Ovary (tissue), 9 donors: ENCODE results near the gene RPN2. TPM values are rescaled to one million over a fixed set of nuclear protein-coding genes. Genes with fewer than 3 reads are reported as not detected.

Source experiments
- DNase-seq, 5 donors: peaks; one replicate each; pipeline ENCODE4 v3.0.0-alpha.2; 2019 to 2020
- H3K27ac ChIP-seq, 2 donors: fragments of 200-600 bp; one replicate each; pipeline versions ENCODE4 v1.5.1 to v1.8.0; 2019 to 2022
- H3K27me3 ChIP-seq: fragments of 200-600 bp; one replicate; pipeline ENCODE4 v1.8.0; 2022
- H3K36me3 ChIP-seq: fragments of 200-600 bp; sonication (generic); one replicate; pipeline ENCODE4 v1.5.1; 2019
- H3K4me1 ChIP-seq: one replicate; pipeline ENCODE4 v1.8.1; 2013; ENCODE audit warnings: mild to moderate bottlenecking, moderate library complexity; ENCODE audit not compliant: insufficient read depth
- H3K4me3 ChIP-seq: fragments of 200-600 bp; sonication (generic); one replicate; pipeline ENCODE4 v1.5.1; 2017
- H3K9me3 ChIP-seq, 2 donors: fragments of 200-600 bp in 1 of 2; sonication (generic) in 1 of 2; one replicate each; pipeline versions ENCODE4 v1.5.1 to v1.8.1; 2013 to 2019; ENCODE audit warnings: mild to moderate bottlenecking in 1 of 2, moderate library complexity in 1 of 2
- EP300 ChIP-seq: sonication (generic); formaldehyde crosslinking; IDR thresholded peaks from one replicate; pipeline ENCODE4 v1.6.1; 2017; ENCODE audit warnings: antibody characterized with exemption
- POLR2A ChIP-seq: fragments of 450-650 bp; IDR thresholded peaks from one replicate; pipeline ENCODE4 v1.6.1; 2017; ENCODE audit warnings: antibody characterized with exemption, mild to moderate bottlenecking, moderate library complexity
- WGBS, 3 donors: extraction: QIAGEN DNeasy Blood & Tissue Kit in 1 of 3; methylation state at CpG; one replicate each; pipeline versions ENCODE4 v1.1.5 to v1.1.7; 2013 to 2017; 5-methylcytosine and 5-hydroxymethylcytosine counted together
- intact Hi-C, 4 donors: fragments of 100-400 bp; cut with DNase I; formaldehyde crosslinking; loops; one replicate each; pipeline versions ENCODE4 v1.11.0 to v1.15.1; 2022 to 2023
- polyA plus RNA-seq, 2 donors: library from polyadenylated mRNA; stranded (reverse); fragments of 200-250 nt in 1 of 2; fragments of 350-450 nt in 1 of 2; fragmentation: Illumina TruSeq in 1 of 2; extraction: RNeasy Lipid Tissue Mini Kit (QIAGEN cat#74804) in 1 of 2; gene quantifications; one replicate each; pipeline ENCODE4 v1.2.3, GENCODE V29; 2013 to 2014
- total RNA-seq, 7 donors: library from RNA; depleted of rRNA in 2 of 7; stranded (reverse); fragments of >200 nt in 2 of 7; fragmentation: NEBNext Ultra II Directional in 3 of 7; extraction: Animal tissue kit (Norgen Biotek cat#: 25700) in 3 of 7; gene quantifications; one replicate each; pipeline versions ENCODE4 v1.1.0 to v1.2.4, GENCODE V29; 2016 to 2023
- TF ChIP-seq, protein P1 (sequence below), 3 donors: fragments of 450-650 bp in 2 of 3; fragments of 200-600 bp in 1 of 3; IDR thresholded peaks; one replicate each; pipeline versions ENCODE4 v1.5.1 to v1.8.0; 2016 to 2022; ENCODE audit warnings: antibody characterized with exemption in 3 of 3, mild to moderate bottlenecking in 1 of 3
- donor health status: DM: no; HTN: no; CAD: no; lungs with moderate emphysema.
- donor health status: DM: no; HTN: no; CAD: no.
- donor health status: Bipolar disorder and iron deficiency.
- donor health status: DM: yes; HTN: yes; CAD: no.
- donor health status: DM: no; HTN: no; CAD: no.
- donor health status: DM: yes; HTN: yes; CAD: no.

The RPN2 gene
- total and polyA plus RNA-seq, 9 donors: 58.3 to 213 (median 102) TPM

DNA sequence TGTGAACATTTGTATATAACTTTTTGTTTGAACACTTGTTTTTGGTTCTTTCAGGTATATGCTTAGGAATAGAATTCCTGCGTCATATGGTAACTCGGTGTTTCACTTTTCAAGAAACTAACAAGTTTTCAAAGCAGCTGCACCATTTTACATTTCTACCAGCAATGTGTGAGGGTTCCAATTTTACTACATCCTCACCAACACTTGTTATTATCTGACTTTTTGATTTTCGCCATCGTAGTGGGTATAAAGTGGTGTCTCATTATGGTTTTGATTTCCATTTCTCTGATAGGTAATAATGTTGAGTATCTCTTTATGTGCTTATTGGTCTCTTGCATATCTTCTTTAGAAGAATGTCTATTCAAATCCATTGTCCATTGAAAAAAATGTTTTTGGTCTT lies 39.8 kb downstream of the RPN2 start:
- no peaks in the 10 kb centered on the region for H3K4me1 ChIP-seq
- H3K36me3 ChIP-seq: no peaks in the 10 kb centered on the region
- no peaks in the 10 kb centered on the region for H3K9me3 ChIP-seq
- TF ChIP-seq, protein P1, sequence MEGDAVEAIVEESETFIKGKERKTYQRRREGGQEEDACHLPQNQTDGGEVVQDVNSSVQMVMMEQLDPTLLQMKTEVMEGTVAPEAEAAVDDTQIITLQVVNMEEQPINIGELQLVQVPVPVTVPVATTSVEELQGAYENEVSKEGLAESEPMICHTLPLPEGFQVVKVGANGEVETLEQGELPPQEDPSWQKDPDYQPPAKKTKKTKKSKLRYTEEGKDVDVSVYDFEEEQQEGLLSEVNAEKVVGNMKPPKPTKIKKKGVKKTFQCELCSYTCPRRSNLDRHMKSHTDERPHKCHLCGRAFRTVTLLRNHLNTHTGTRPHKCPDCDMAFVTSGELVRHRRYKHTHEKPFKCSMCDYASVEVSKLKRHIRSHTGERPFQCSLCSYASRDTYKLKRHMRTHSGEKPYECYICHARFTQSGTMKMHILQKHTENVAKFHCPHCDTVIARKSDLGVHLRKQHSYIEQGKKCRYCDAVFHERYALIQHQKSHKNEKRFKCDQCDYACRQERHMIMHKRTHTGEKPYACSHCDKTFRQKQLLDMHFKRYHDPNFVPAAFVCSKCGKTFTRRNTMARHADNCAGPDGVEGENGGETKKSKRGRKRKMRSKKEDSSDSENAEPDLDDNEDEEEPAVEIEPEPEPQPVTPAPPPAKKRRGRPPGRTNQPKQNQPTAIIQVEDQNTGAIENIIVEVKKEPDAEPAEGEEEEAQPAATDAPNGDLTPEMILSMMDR (IDR thresholded peaks at IDR 0.05): no peak
- TF ChIP-seq EP300 (no peak), POLR2A (no peak)
- intact Hi-C loops: no loop called here
- WGBS, 3 donors: 72 to 75% (median 74%) methylated on average over 4 of the region's 4 CpGs
- no peak overlapping the region for H3K27ac ChIP-seq
- H3K4me3 ChIP-seq: no peak overlapping the region
- no peaks in the 10 kb centered on the region for H3K27me3 ChIP-seq
- DNase-seq: no peak

- intact Hi-C loops: no loop called here
- no peak overlapping the region for H3K27ac ChIP-seq
Measured at GRCh38 chr20:37219751-37220668, 40.9 kb downstream of the RPN2 start.

GRCh38 chr20:37220731-37221130 lies 41.6 kb downstream of the RPN2 start:
- TF ChIP-seq, protein P1 (IDR thresholded peaks at IDR 0.05): no peak
- no peak for TF ChIP-seq EP300
- TF ChIP-seq POLR2A: no peak
- WGBS, 3 donors: 9 to 24% (median 17%) methylated on average over 3 of the region's 3 CpGs
- Histone ChIP-seq H3K36me3 (no peaks in the 10 kb centered on the region), H3K27ac (no peak overlapping the region), H3K9me3 (no peaks in the 10 kb centered on the region), H3K4me1 (no peaks in the 10 kb centered on the region), H3K27me3 (no peaks in the 10 kb centered on the region), H3K4me3 (no peak overlapping the region)
- intact Hi-C loops: no loop called here
- no peak for DNase-seq

More at GRCh38 chr20:37219751-37220668, 40.9 kb downstream of the RPN2 start:
- DNase-seq: no peak
- H3K4me3 ChIP-seq: no peak overlapping the region
- no peaks in the 10 kb centered on the region for H3K36me3 ChIP-seq
- TF ChIP-seq, protein P1 (IDR thresholded peaks at IDR 0.05): no peak
- TF ChIP-seq POLR2A (no peak), EP300 (no peak)
- no peaks in the 10 kb centered on the region for H3K27me3 ChIP-seq
- WGBS, 3 donors: 54 to 69% (median 58%) methylated on average over 10 of the region's 10 CpGs
- H3K9me3 ChIP-seq: no peaks in the 10 kb centered on the region
- no peaks in the 10 kb centered on the region for H3K4me1 ChIP-seq

GRCh38 chr20:37222086-37222485 lies 43.0 kb downstream of the RPN2 start:
- H3K27me3 ChIP-seq: no peaks in the 10 kb centered on the region
- H3K4me3 ChIP-seq: no peak overlapping the region
- H3K27ac ChIP-seq: no peak overlapping the region
- DNase-seq: no peak
- intact Hi-C loops: no loop called here
- H3K4me1 ChIP-seq: no peaks in the 10 kb centered on the region
- H3K36me3 ChIP-seq: no peaks in the 10 kb centered on the region
- TF ChIP-seq EP300 (no peak), POLR2A (no peak)
- TF ChIP-seq, protein P1 (IDR thresholded peaks at IDR 0.05): no peak
- 94 to 95% (median 95%) methylated on average over 4 of the region's 4 CpGs for WGBS, 3 donors
- no peaks in the 10 kb centered on the region for H3K9me3 ChIP-seq
